Upper lobe of left lung (tissue), 4 donors: ENCODE data around the gene EFCC1.

Source experiments
- EP300 ChIP-seq, 4 donors: sonication (generic); formaldehyde crosslinking; IDR thresholded peaks; one replicate each; pipeline ENCODE4 v1.5.1; 2017; ENCODE audit warnings: antibody characterized with exemption in 4 of 4, control low read depth in 2 of 4
- POLR2A ChIP-seq, 4 donors: fragments of 450-650 bp; IDR thresholded peaks; one replicate each; pipeline ENCODE4 v1.5.1; 2016 to 2017; ENCODE audit warnings: antibody characterized with exemption in 4 of 4, mild to moderate bottlenecking in 2 of 4
- POLR2AphosphoS5 ChIP-seq, 2 donors: sonication (generic); formaldehyde crosslinking; IDR thresholded peaks; one replicate each; pipeline ENCODE4 v1.5.1; 2017; ENCODE audit warnings: antibody characterized with exemption in 2 of 2
- TF ChIP-seq, protein P1 (sequence below), 6 experiments: fragments of 450-650 bp in 4 of 6; fragments of 200-600 bp in 2 of 6; sonication (generic) in 2 of 6; IDR thresholded peaks; one replicate each; pipeline ENCODE4 v1.5.1; 2016 to 2019; ENCODE audit warnings: antibody characterized with exemption in 6 of 6

DNA sequence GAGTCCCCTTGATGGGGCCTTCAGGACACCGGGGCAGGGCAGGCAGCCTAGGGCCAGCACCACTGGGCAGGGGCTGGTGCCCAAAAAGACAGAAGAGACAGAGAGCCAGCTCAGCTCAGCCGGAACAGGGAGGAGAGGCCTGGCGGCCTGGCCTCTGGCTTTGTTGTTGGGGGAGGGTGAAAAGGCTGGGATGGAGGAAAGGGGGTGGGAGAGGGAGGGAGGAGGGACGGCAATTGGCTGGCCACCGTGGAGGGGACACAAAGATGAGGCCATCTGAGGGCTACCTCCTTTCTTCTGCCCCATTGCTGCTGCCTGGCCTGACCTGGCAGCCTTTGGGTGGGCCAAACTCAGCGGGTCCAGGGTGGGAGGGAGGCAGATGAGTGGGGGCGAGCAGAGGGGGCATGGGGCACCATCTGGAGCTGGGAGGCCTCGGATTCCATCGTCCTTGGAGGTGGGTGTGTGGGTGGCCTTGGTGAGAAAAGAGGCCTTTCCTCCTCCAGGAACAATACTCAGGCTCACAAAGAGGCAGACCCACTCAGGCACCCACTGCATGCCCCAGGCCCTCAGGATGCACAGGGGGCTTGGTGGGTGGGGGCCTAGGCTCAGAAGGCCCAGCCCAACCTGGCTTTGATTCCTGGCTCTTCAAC is 9.3 kb downstream of the EFCC1 start:
- no peak for TF ChIP-seq POLR2AphosphoS5 (IDR thresholded peaks at IDR 0.05)
- TF ChIP-seq, protein P1, sequence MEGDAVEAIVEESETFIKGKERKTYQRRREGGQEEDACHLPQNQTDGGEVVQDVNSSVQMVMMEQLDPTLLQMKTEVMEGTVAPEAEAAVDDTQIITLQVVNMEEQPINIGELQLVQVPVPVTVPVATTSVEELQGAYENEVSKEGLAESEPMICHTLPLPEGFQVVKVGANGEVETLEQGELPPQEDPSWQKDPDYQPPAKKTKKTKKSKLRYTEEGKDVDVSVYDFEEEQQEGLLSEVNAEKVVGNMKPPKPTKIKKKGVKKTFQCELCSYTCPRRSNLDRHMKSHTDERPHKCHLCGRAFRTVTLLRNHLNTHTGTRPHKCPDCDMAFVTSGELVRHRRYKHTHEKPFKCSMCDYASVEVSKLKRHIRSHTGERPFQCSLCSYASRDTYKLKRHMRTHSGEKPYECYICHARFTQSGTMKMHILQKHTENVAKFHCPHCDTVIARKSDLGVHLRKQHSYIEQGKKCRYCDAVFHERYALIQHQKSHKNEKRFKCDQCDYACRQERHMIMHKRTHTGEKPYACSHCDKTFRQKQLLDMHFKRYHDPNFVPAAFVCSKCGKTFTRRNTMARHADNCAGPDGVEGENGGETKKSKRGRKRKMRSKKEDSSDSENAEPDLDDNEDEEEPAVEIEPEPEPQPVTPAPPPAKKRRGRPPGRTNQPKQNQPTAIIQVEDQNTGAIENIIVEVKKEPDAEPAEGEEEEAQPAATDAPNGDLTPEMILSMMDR (IDR thresholded peaks at IDR 0.05) = no peak
- no peak for TF ChIP-seq EP300 (IDR thresholded peaks at IDR 0.05)
- no peak for TF ChIP-seq POLR2A (IDR thresholded peaks at IDR 0.05)
